IMR-90 (cell line): ENCODE measurements around the gene FBXO5. TPM values are rescaled to one million over a fixed set of nuclear protein-coding genes. Genes with fewer than 3 reads are reported as not detected.

Source experiments
- ATAC-seq: fragments of 200-7000 bp; cut with Tn5 transposase; 2 replicates; pipeline ENCODE4 v1.9.1; 2020; ENCODE audit warnings: low read depth, mild to moderate bottlenecking, moderate library complexity
- BruUV-seq: library from RNA; stranded (reverse); fragments of 400-500 nt; replicated peaks from 2 replicates; lab custom pipeline; 2021; lab: Mats Ljungman, UMichigan
- CTCF ChIA-PET: fragments of 300-600 bp; formaldehyde crosslinking; extraction: SDS; loops from one replicate; lab custom pipeline; 2021; ENCODE audit warnings: antibody characterized with exemption; lab: Yijun Ruan, JAX
- POLR2A ChIA-PET: fragments of 300-600 bp; sonication (Branson Sonifier 250); formaldehyde crosslinking; loops from one replicate; lab custom pipeline; 2022; ENCODE audit warnings: antibody characterized with exemption; ENCODE audit not compliant: unreplicated experiment; lab: Charles Lee
- DNase-seq: peaks from one replicate; pipeline ENCODE4 v3.0.0; 2013
- H2AFZ ChIP-seq: replicated peaks from 2 replicates; pipeline ENCODE3; 2013; ENCODE audit warnings: low read length, mild to moderate bottlenecking; ENCODE audit not compliant: poor library complexity
- H2AK5ac ChIP-seq: 2 replicates; pipeline ENCODE4 v1.6.1; 2013; ENCODE audit warnings: low read depth, low read length, inconsistent platforms
- H2AK9ac ChIP-seq: replicated peaks from 2 replicates; pipeline ENCODE3; 2013; ENCODE audit warnings: mild to moderate bottlenecking, low read depth, low read length, moderate library complexity; ENCODE audit not compliant: poor library complexity
- H2BK120ac ChIP-seq: 2 replicates; pipeline ENCODE4 v1.6.1; 2013; ENCODE audit warnings: low read depth, low read length, inconsistent platforms
- H2BK15ac ChIP-seq: 3 replicates; pipeline ENCODE4 v1.6.1; 2013; ENCODE audit warnings: low read depth, low read length, inconsistent platforms
- H2BK20ac ChIP-seq: 2 replicates; pipeline ENCODE4 v1.6.1; 2013; ENCODE audit warnings: low read depth, mild to moderate bottlenecking, inconsistent platforms, low read length, moderate library complexity
- H2BK5ac ChIP-seq: 2 replicates; pipeline ENCODE4 v1.6.1; 2013; ENCODE audit warnings: mild to moderate bottlenecking, low read depth, low read length, inconsistent platforms; ENCODE audit not compliant: poor library complexity, severe bottlenecking
- H3K14ac ChIP-seq: replicated peaks from 2 replicates; pipeline ENCODE4 v1.6.1; 2013; ENCODE audit warnings: low read depth, low read length, inconsistent platforms
- H3K18ac ChIP-seq: 2 replicates; pipeline ENCODE4 v1.6.1; 2013; ENCODE audit warnings: low read depth, low read length, control low read depth
- H3K23ac ChIP-seq: 2 replicates; pipeline ENCODE4 v1.6.1; 2013; ENCODE audit warnings: low read depth, low read length, inconsistent platforms
- H3K27ac ChIP-seq: 2 replicates; pipeline ENCODE4 v1.5.1; 2013; ENCODE audit warnings: mild to moderate bottlenecking, control low read depth, low read length; ENCODE audit not compliant: insufficient read depth
- H3K27me3 ChIP-seq: 2 replicates; pipeline ENCODE4 v1.6.1; 2013; ENCODE audit warnings: low read length; ENCODE audit not compliant: control insufficient read depth, insufficient read depth
- H3K36me3 ChIP-seq: 2 replicates; pipeline ENCODE4 v1.6.1; 2013; ENCODE audit warnings: low read length, mixed read lengths; ENCODE audit not compliant: control insufficient read depth, insufficient read depth
- H3K4ac ChIP-seq: 2 replicates; pipeline ENCODE4 v1.6.1; 2013; ENCODE audit warnings: low read depth, low read length, inconsistent platforms
- H3K4me1 ChIP-seq: 2 replicates; pipeline ENCODE4 v1.6.1; 2013; ENCODE audit warnings: low read length, mixed read lengths; ENCODE audit not compliant: control insufficient read depth, insufficient read depth
- H3K4me2 ChIP-seq: 2 replicates; pipeline ENCODE4 v1.6.1; 2013; ENCODE audit warnings: low read depth, mild to moderate bottlenecking, control low read depth, low read length, moderate library complexity
- H3K4me3 ChIP-seq: 2 replicates; pipeline ENCODE4 v1.5.1; 2013; ENCODE audit warnings: low read depth, mild to moderate bottlenecking, control low read depth, low read length, moderate library complexity; ENCODE audit not compliant: insufficient read depth
- H3K56ac ChIP-seq: 2 replicates; pipeline ENCODE4 v1.6.1; 2013; ENCODE audit warnings: low read length, inconsistent platforms; ENCODE audit not compliant: insufficient read depth; ENCODE audit errors: extremely low read depth
- H3K79me1 ChIP-seq, 2 experiments: 2 replicates each; pipeline ENCODE4 v1.6.1; 2013; ENCODE audit warnings: low read length in 2 of 2, inconsistent platforms in 1 of 2, low read depth in 1 of 2
- H3K9ac ChIP-seq: 2 replicates; pipeline ENCODE4 v1.6.1; 2013; ENCODE audit warnings: low read depth, low read length, control low read depth
- H3K9me1 ChIP-seq: 2 replicates; pipeline ENCODE4 v1.6.1; 2013; ENCODE audit warnings: low read length, inconsistent platforms; ENCODE audit not compliant: insufficient read depth
- H3K9me3 ChIP-seq: 2 replicates; pipeline ENCODE4 v1.6.1; 2013; ENCODE audit warnings: low read length; ENCODE audit not compliant: control insufficient read depth, insufficient read depth
- H4K20me1 ChIP-seq: 2 replicates; pipeline ENCODE4 v1.6.1; 2013; ENCODE audit warnings: low read length, inconsistent platforms; ENCODE audit not compliant: insufficient read depth
- H4K5ac ChIP-seq: 2 replicates; pipeline ENCODE4 v1.6.1; 2013; ENCODE audit warnings: mild to moderate bottlenecking, low read depth, low read length, control low read depth
- H4K8ac ChIP-seq, 2 experiments: 2 replicates each; pipeline ENCODE4 v1.6.1; 2013; ENCODE audit warnings: low read depth in 2 of 2, low read length in 2 of 2, control low read depth in 1 of 2, inconsistent platforms in 1 of 2
- H4K91ac ChIP-seq: 2 replicates; pipeline ENCODE4 v1.6.1; 2013; ENCODE audit warnings: low read depth, low read length, inconsistent platforms; ENCODE audit not compliant: insufficient read depth
- BHLHE40 ChIP-seq: fragments of 150-350 bp; IDR thresholded peaks from 2 replicates; pipeline ENCODE4 v1.6.1; 2016; ENCODE audit warnings: mild to moderate bottlenecking, low read depth, low read length
- CEBPB ChIP-seq: IDR thresholded peaks from 2 replicates; pipeline ENCODE4 v1.6.1; 2012; ENCODE audit warnings: low read depth, low read length, improper control_type of control experiment
- CHD1 ChIP-seq: IDR thresholded peaks from 2 replicates; pipeline ENCODE4 v1.6.1; 2012; ENCODE audit warnings: low read depth, low read length, improper control_type of control experiment
- CTCF ChIP-seq: conservative IDR thresholded peaks from 2 replicates; pipeline ENCODE4 v1.5.1; 2012; ENCODE audit warnings: mild to moderate bottlenecking, low read depth, low read length, improper control_type of control experiment
- FOS ChIP-seq: fragments of 150-350 bp; IDR thresholded peaks from 2 replicates; pipeline ENCODE4 v1.6.1; 2016; ENCODE audit warnings: low read depth, low read length
- MAFK ChIP-seq: IDR thresholded peaks from 2 replicates; pipeline ENCODE4 v1.6.1; 2012; ENCODE audit warnings: low read depth, low read length, improper control_type of control experiment
- MXI1 ChIP-seq: IDR thresholded peaks from 2 replicates; pipeline ENCODE4 v1.6.1; 2012; ENCODE audit warnings: low read depth, mild to moderate bottlenecking, low read length, moderate library complexity, borderline replicate concordance
- NFE2L2 ChIP-seq: fragments of 150-350 bp; IDR thresholded peaks from 2 replicates; pipeline ENCODE4 v1.6.1; 2016; ENCODE audit warnings: low read depth, mild to moderate bottlenecking, low read length
- POLR2A ChIP-seq: IDR thresholded peaks from 2 replicates; pipeline ENCODE4 v1.6.1; 2012; ENCODE audit warnings: mild to moderate bottlenecking, low read depth, low read length
- RAD21 ChIP-seq: IDR thresholded peaks from 2 replicates; pipeline ENCODE4 v1.6.1; 2012; ENCODE audit warnings: low read length, improper control_type of control experiment
- RCOR1 ChIP-seq: IDR thresholded peaks from 2 replicates; pipeline ENCODE4 v1.6.1; 2012; ENCODE audit warnings: mild to moderate bottlenecking, low read length, improper control_type of control experiment; ENCODE audit not compliant: insufficient replicate concordance
- RFX5 ChIP-seq: IDR thresholded peaks from 2 replicates; pipeline ENCODE4 v1.8.0; 2012; ENCODE audit warnings: low read depth, mild to moderate bottlenecking, low read length, moderate library complexity
- SMC3 ChIP-seq: fragments of 150-350 bp; IDR thresholded peaks from 2 replicates; pipeline ENCODE4 v1.6.1; 2016; ENCODE audit warnings: low read depth, mild to moderate bottlenecking, antibody characterized with exemption, low read length, moderate library complexity
- USF2 ChIP-seq: fragments of 150-350 bp; IDR thresholded peaks from 2 replicates; pipeline ENCODE4 v1.6.1; 2017; ENCODE audit warnings: mild to moderate bottlenecking, antibody characterized with exemption, low read length, low read depth
- WGBS, 2 experiments: methylation state at CpG; one replicate each; pipeline versions ENCODE4 v1.1.5 to v1.1.7; 2013; ENCODE audit warnings: missing lambda C conversion rate in 2 of 2; ENCODE audit not compliant: insufficient read length in 1 of 2; ENCODE audit errors: extremely low coverage in 2 of 2; 5-methylcytosine and 5-hydroxymethylcytosine counted together
- dilution Hi-C: fragments of 300-500 bp; cut with HindIII; formaldehyde crosslinking; loops from one replicate; pipeline ENCODE4 v1.14.3; 2018; ENCODE audit warnings: low sequenced_read_pairs; ENCODE audit not compliant: unreplicated experiment
- in situ Hi-C: fragments of 300-500 bp; cut with MboI; formaldehyde crosslinking; loops from 3 replicates; pipeline ENCODE4 v1.14.3; 2019; ENCODE audit warnings: low sequenced_read_pairs, inconsistent platforms, mixed read lengths
- intact Hi-C: fragments of 100-400 bp; cut with micrococcal nuclease; formaldehyde crosslinking; loops from 2 replicates; pipeline ENCODE4 v1.10.0; 2022
- polyA plus RNA-seq, 3 experiments: library from polyadenylated mRNA; depleted of rRNA; stranded (reverse); fragments of >200 nt; gene quantifications; 2 replicates each; pipeline ENCODE4 v1.2.3, GENCODE V29; 2012; ENCODE audit warnings: low replicate concordance in 1 of 3
- total RNA-seq: library from RNA; depleted of rRNA; stranded (reverse); fragments of >200 nt; gene quantifications from 2 replicates; pipeline ENCODE4 v1.2.3, GENCODE V29; 2012
- TF ChIP-seq, protein P1 (sequence below): fragments of 150-350 bp; IDR thresholded peaks from 2 replicates; pipeline ENCODE4 v1.6.1; 2016; ENCODE audit warnings: low read depth, mild to moderate bottlenecking, low read length, moderate library complexity, borderline replicate concordance

The FBXO5 gene
- total and polyA plus RNA-seq, 2 of the 4 experiments (the other 2 are of a cell fraction) = 11.8 to 16.7 TPM

DNA sequence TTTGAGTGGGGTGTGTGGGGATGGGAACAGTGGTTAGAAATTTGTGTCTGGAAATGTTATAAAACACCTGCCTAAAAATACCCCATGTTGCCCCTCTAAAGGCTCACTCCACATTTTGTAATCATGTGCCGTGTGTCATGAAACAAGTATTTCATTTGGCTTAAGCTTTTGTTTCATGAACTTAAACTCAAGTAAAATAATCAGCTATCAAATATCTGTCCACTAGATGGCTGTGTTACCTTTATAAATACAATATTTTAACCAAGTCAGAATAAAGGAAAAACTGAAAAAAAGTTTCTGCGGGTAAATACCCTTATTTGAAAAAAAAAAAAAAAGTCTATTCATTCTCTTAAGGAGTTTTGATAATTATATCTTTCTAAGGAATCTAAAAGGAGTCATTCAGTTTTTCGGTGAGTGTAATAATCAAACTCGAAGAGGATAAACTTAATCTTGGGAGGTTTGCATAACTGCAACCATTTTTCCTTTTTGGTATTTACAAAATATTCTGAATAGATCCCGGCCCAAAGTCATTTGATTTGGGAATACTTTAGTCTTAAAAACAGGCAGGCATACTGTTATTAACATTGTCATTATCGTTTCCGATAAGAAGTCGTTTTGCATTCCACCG is 49.5 kb upstream of the FBXO5 start:
- Histone ChIP-seq H3K56ac (no peak overlapping the region), H3K9me3 (no peaks in the 10 kb centered on the region), H3K14ac (no peak overlapping the region), H3K9me1 (no peaks in the 10 kb centered on the region), H3K4me3 (no peak overlapping the region), H2AK5ac (no peak overlapping the region), H3K4me1 (peaks cover 9% of the 10 kb centered on the region), H4K5ac (no peak overlapping the region), H4K20me1 (no peaks in the 10 kb centered on the region), H3K4ac (no peak overlapping the region), H2BK20ac (no peak overlapping the region), H3K18ac (no peak overlapping the region), H4K8ac (no peak overlapping the region), H3K27me3 (no peaks in the 10 kb centered on the region), H2AFZ (no peak overlapping the region), H3K27ac (no peak overlapping the region; the same call in 1 of the 2 replicates), H2BK5ac (no peak overlapping the region), H4K91ac (no peak overlapping the region), H2AK9ac (no peak overlapping the region), H3K23ac (no peak overlapping the region), H3K4me2 (peak overlapping the region; percentile 75), H2BK120ac (no peak overlapping the region), H3K36me3 (peaks cover 1% of the 10 kb centered on the region; the same call in 1 of the 2 replicates), H3K79me1 (no peaks in the 10 kb centered on the region; a peak in 1 of 4 replicates), H2BK15ac (no peak overlapping the region), H3K9ac (no peak overlapping the region)
- peak; percentile 59 for ATAC-seq
- POLR2A ChIA-PET = no interaction called here
- in situ Hi-C loops (loop anchor here (25.0 kb wide), 2 partner anchors 480 to 1130 kb away; no protein-coding TSS in a partner anchor), dilution Hi-C loops (no loop called here), intact Hi-C loops (loop anchor here (1.0 to 10.0 kb wide), 6 partner anchors 76 to 1122 kb away; partner anchors contain the start of gene RGS17)
- no CpG with 5 or more reads among the region's 9 CpGs for WGBS, 2 experiments
- DNase-seq = peak; percentile 81
- BruUV-seq = no TSS peak
- CTCF ChIA-PET = interaction anchor here (0.6 to 1.0 kb wide), 5 partner anchors 16 to 1057 kb away, joined by 3 to 5 read pairs (median 3); no protein-coding TSS in a partner anchor
- TF ChIP-seq CEBPB (peak; percentile 25; the same call in 1 of the 2 replicates), MAFK (no peak), RFX5 (no peak), SMC3 (peak; percentile 64), BHLHE40 (peak; percentile 12; the same call in 1 of the 2 replicates), CTCF (peak; percentile 65), POLR2A (no peak), CHD1 (no peak), MXI1 (no peak), RCOR1 (no peak), USF2 (no peak), NFE2L2 (no peak), RAD21 (peak; percentile 61), FOS (no peak)
- TF ChIP-seq, protein P1, sequence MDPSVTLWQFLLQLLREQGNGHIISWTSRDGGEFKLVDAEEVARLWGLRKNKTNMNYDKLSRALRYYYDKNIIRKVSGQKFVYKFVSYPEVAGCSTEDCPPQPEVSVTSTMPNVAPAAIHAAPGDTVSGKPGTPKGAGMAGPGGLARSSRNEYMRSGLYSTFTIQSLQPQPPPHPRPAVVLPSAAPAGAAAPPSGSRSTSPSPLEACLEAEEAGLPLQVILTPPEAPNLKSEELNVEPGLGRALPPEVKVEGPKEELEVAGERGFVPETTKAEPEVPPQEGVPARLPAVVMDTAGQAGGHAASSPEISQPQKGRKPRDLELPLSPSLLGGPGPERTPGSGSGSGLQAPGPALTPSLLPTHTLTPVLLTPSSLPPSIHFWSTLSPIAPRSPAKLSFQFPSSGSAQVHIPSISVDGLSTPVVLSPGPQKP = no peak
